Prostate gland (tissue), 2 donors: ENCODE measurements around the gene THSD4. TPM values are rescaled to one million over a fixed set of nuclear protein-coding genes. Genes with fewer than 3 reads are reported as not detected.
"Not testable (repeated sequence)": the region's sequence is repeated elsewhere in the genome, so short reads cannot be mapped to it uniquely, and the experiment has no call there.

ENCODE experiments used
- DNase-seq: peaks from one replicate; pipeline ENCODE4 v3.0.0-alpha.2; 2019; ENCODE audit warnings: low spot score
- H3K27ac ChIP-seq, 2 donors: fragments of 200-600 bp; sonication (generic); 2 replicates each; pipeline ENCODE4 v1.5.1; 2017 to 2019
- H3K27me3 ChIP-seq: fragments of 200-600 bp; sonication (generic); replicated peaks from 2 replicates; pipeline ENCODE4 v1.5.1; 2019; ENCODE audit not compliant: insufficient read depth
- H3K36me3 ChIP-seq, 2 donors: fragments of 200-600 bp; sonication (generic); 1 replicate in 1 of 2; 2 replicates in 1 of 2; pipeline versions ENCODE4 v1.5.1 to v1.8.1; 2017 to 2019
- H3K4me1 ChIP-seq: fragments of 200-600 bp; sonication (generic); replicated peaks from 2 replicates; pipeline ENCODE4 v1.5.1; 2019
- H3K4me3 ChIP-seq, 2 donors: fragments of 200-600 bp; sonication (generic); 2 replicates each; pipeline ENCODE4 v1.5.1; 2017 to 2019
- H3K9me3 ChIP-seq: fragments of 200-600 bp; sonication (generic); 2 replicates; pipeline ENCODE4 v1.5.1; 2017
- CTCF ChIP-seq, 4 experiments: fragments of 200-600 bp in 2 of 4; fragments of 450-650 bp in 2 of 4; sonication (generic) in 2 of 4; IDR thresholded peaks; 1 replicate in 3 of 4; 2 replicates in 1 of 4; pipeline ENCODE4 v1.5.1; 2016 to 2019; ENCODE audit warnings: antibody characterized with exemption in 4 of 4, mild to moderate bottlenecking in 2 of 4, moderate library complexity in 2 of 4
- POLR2A ChIP-seq: fragments of 450-650 bp; IDR thresholded peaks from one replicate; pipeline ENCODE4 v1.6.1; 2016; ENCODE audit warnings: antibody characterized with exemption, mild to moderate bottlenecking
- POLR2AphosphoS5 ChIP-seq: sonication (generic); formaldehyde crosslinking; IDR thresholded peaks from one replicate; pipeline ENCODE4 v1.6.1; 2017; ENCODE audit warnings: antibody characterized with exemption
- WGBS: methylation state at CpG from one replicate; pipeline ENCODE4 v1.1.5; 2018; 5-methylcytosine and 5-hydroxymethylcytosine counted together
- intact Hi-C: fragments of 100-400 bp; cut with DNase I; formaldehyde crosslinking; loops from one replicate; pipeline ENCODE4 v1.14.2; 2022
- total RNA-seq, 2 donors: library from RNA; depleted of rRNA; stranded (reverse); fragments of >200 nt; gene quantifications; one replicate each; pipeline ENCODE4 v1.1.0, GENCODE V29; 2016

The THSD4 gene
- total RNA-seq, 2 donors from 2014 or later: 84.1 to 223 TPM

GRCh38 chr15:71716990-71717389, 601.7 kb downstream of the THSD4 start:
- no peak for TF ChIP-seq POLR2AphosphoS5
- no peak for TF ChIP-seq POLR2A
- TF ChIP-seq CTCF (IDR thresholded peaks at IDR 0.05): no peak
- Histone ChIP-seq H3K27me3 (no peaks in the 10 kb centered on the region), H3K36me3 (no peaks in the 10 kb centered on the region), H3K4me1 (no peaks in the 10 kb centered on the region), H3K4me3 (no peak overlapping the region), H3K9me3 (no peaks in the 10 kb centered on the region), H3K27ac (no peak overlapping the region)
- no peak for DNase-seq
- intact Hi-C loops: no loop called here

- WGBS: 87% methylated on average over 13 of the region's 13 CpGs
- intact Hi-C loops: no loop called here
- Histone ChIP-seq H3K4me1 (no peaks in the 10 kb centered on the region), H3K36me3 (no peaks in the 10 kb centered on the region), H3K9me3 (no peaks in the 10 kb centered on the region), H3K27ac (no peak overlapping the region), H3K4me3 (no peak overlapping the region), H3K27me3 (no peaks in the 10 kb centered on the region)
- no peak for TF ChIP-seq POLR2A
- no peak for TF ChIP-seq CTCF (IDR thresholded peaks at IDR 0.05)
- TF ChIP-seq POLR2AphosphoS5: no peak
- no peak for DNase-seq
These were observed 603.0 kb downstream of the THSD4 start for GRCh38 chr15:71718116-71718910.

GRCh38 chr15:71723344-71723743, 608.1 kb downstream of the THSD4 start:
- Histone ChIP-seq H3K27me3 (no peaks in the 10 kb centered on the region), H3K36me3 (no peaks in the 10 kb centered on the region), H3K4me1 (no peaks in the 10 kb centered on the region), H3K27ac (no peak overlapping the region), H3K9me3 (no peaks in the 10 kb centered on the region), H3K4me3 (no peak overlapping the region)
- DNase-seq: no peak
- TF ChIP-seq POLR2A (no peak), CTCF (IDR thresholded peaks at IDR 0.05) (no peak), POLR2AphosphoS5 (no peak)
- intact Hi-C loops: no loop called here

- intact Hi-C loops, H3K27me3 ChIP-seq, H3K27ac ChIP-seq, DNase-seq, H3K9me3 ChIP-seq, H3K4me3 ChIP-seq, H3K4me1 ChIP-seq, H3K36me3 ChIP-seq: not testable (repeated sequence)
- 88% methylated on average over 4 of the region's 4 CpGs for WGBS
These were observed 610.1 kb downstream of the THSD4 start for GRCh38 chr15:71725207-71725955.

GRCh38 chr15:71728881-71729280, 613.6 kb downstream of the THSD4 start:
- Histone ChIP-seq H3K36me3 (no peaks in the 10 kb centered on the region), H3K4me1 (no peaks in the 10 kb centered on the region), H3K27ac (peak overlapping the region in 1 of 2 donors; percentile 2), H3K27me3 (no peaks in the 10 kb centered on the region), H3K9me3 (no peaks in the 10 kb centered on the region), H3K4me3 (no peak overlapping the region)
- no peak for DNase-seq
- TF ChIP-seq POLR2A (no peak), CTCF (IDR thresholded peaks at IDR 0.05) (no peak), POLR2AphosphoS5 (no peak)
- intact Hi-C loops: loop anchor here (2.0 kb wide), 1 partner anchor 282 kb away; no protein-coding TSS in a partner anchor
- 27% methylated on average over 3 of the region's 3 CpGs for WGBS
